MM.1S (cell line): ENCODE measurements around the gene PARP3.

Experiments used
- DNase-seq: peaks from one replicate; pipeline ENCODE4 v3.0.0-alpha.2; 2015
- H2AFZ ChIP-seq: fragments of 300-600 bp; sonication (generic); 2 replicates; pipeline ENCODE4 v1.6.0; 2016; ENCODE audit warnings: antibody characterized with exemption, low read length
- H3F3A ChIP-seq: fragments of 300-600 bp; sonication (generic); 2 replicates; pipeline ENCODE4 v1.6.1; 2016; ENCODE audit warnings: mild to moderate bottlenecking, antibody characterized with exemption, low read length, moderate library complexity, mixed read lengths; ENCODE audit not compliant: insufficient read depth
- H3K27ac ChIP-seq: fragments of 300-600 bp; sonication (generic); 2 replicates; pipeline ENCODE4 v1.5.1; 2016; ENCODE audit warnings: mild to moderate bottlenecking, low read length
- H3K27me3 ChIP-seq: fragments of 300-600 bp; sonication (generic); replicated peaks from 2 replicates; pipeline ENCODE4 v1.6.0; 2016; ENCODE audit warnings: low read length; ENCODE audit not compliant: insufficient read depth
- H3K36me3 ChIP-seq: fragments of 300-600 bp; sonication (generic); replicated peaks from 2 replicates; pipeline ENCODE4 v1.6.1; 2016; ENCODE audit warnings: mild to moderate bottlenecking, low read length, mixed read lengths; ENCODE audit not compliant: insufficient read depth
- H3K4me1 ChIP-seq: fragments of 300-600 bp; sonication (generic); 2 replicates; pipeline ENCODE4 v1.6.1; 2016; ENCODE audit warnings: low read length, mixed read lengths
- H3K4me2 ChIP-seq: fragments of 300-600 bp; sonication (generic); 2 replicates; pipeline ENCODE4 v1.6.0; 2016; ENCODE audit warnings: low read depth, low read length
- H3K4me3 ChIP-seq: fragments of 300-600 bp; sonication (generic); 2 replicates; pipeline ENCODE4 v1.5.1; 2016; ENCODE audit warnings: low read length, mixed read lengths
- H3K79me2 ChIP-seq: fragments of 300-600 bp; sonication (generic); 2 replicates; pipeline ENCODE4 v1.6.1; 2016; ENCODE audit warnings: mixed run types, low read length, mixed read lengths
- H3K9ac ChIP-seq: fragments of 300-600 bp; sonication (generic); 2 replicates; pipeline ENCODE4 v1.6.1; 2016; ENCODE audit warnings: low read length, mixed read lengths
- H3K9me2 ChIP-seq: fragments of 300-600 bp; sonication (generic); replicated peaks from 2 replicates; pipeline ENCODE4 v1.6.1; 2016; ENCODE audit warnings: mild to moderate bottlenecking, low read length, mixed read lengths; ENCODE audit not compliant: insufficient read depth
- H3K9me3 ChIP-seq: fragments of 300-600 bp; sonication (generic); replicated peaks from 2 replicates; pipeline ENCODE4 v1.6.1; 2016; ENCODE audit warnings: mild to moderate bottlenecking, low read length, mixed read lengths; ENCODE audit not compliant: insufficient read depth
- H4K20me1 ChIP-seq: fragments of 300-600 bp; sonication (generic); 2 replicates; pipeline ENCODE4 v1.6.1; 2016; ENCODE audit warnings: mild to moderate bottlenecking, low read length, moderate library complexity, mixed read lengths; ENCODE audit not compliant: insufficient read depth
- EZH2 ChIP-seq: fragments of 300-600 bp; sonication (generic); optimal IDR thresholded peaks from 2 replicates; pipeline ENCODE3; 2017; ENCODE audit warnings: low read depth, mild to moderate bottlenecking, antibody characterized with exemption, low read length, mixed read lengths
- EZH2phosphoT487 ChIP-seq: fragments of 300-600 bp; sonication (generic); IDR thresholded peaks from 2 replicates; pipeline ENCODE4 v1.6.1; 2018; ENCODE audit warnings: antibody characterized with exemption, low read length
- TF ChIP-seq, protein P1 (sequence below): fragments of 300-600 bp; sonication (generic); IDR thresholded peaks from 2 replicates; pipeline ENCODE4 v1.5.1; 2016; ENCODE audit warnings: antibody characterized with exemption, low read length, mixed read lengths

Gene PARP3

DNA sequence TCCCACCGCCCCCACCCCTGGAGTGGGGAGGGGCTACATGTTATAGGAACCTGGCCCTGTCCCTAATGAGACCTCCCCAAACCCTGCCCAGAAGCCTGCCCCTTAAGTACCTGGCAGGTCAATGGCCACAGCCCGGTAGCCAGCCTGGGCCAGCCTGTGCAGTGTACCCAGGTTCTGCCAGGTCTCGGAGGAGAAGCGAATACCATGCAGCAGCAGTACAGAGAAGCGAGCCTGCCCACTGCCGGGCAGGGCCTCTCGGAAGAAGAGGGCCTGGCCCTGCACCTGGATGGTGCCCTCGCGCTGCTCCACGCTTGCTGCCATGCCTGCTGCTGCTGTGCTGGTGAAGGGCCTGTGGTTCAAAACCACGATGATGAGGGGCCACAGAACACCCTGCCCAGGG lies 29.2 kb downstream of the PARP3 start:
- Histone ChIP-seq H3K4me1 (peaks cover 12% of the 10 kb centered on the region), H3K36me3 (no peaks in the 10 kb centered on the region), H3K27me3 (no peaks in the 10 kb centered on the region), H3F3A (peaks cover 16% of the 10 kb centered on the region; the same call in 1 of the 2 replicates), H4K20me1 (no peaks in the 10 kb centered on the region), H3K4me2 (no peak overlapping the region), H3K79me2 (peaks cover 7% of the 10 kb centered on the region), H3K4me3 (no peak overlapping the region), H2AFZ (no peak overlapping the region), H3K9me3 (no peaks in the 10 kb centered on the region), H3K9me2 (no peaks in the 10 kb centered on the region), H3K9ac (no peak overlapping the region), H3K27ac (no peak overlapping the region)
- TF ChIP-seq EZH2 = no peak
- TF ChIP-seq, protein P1, sequence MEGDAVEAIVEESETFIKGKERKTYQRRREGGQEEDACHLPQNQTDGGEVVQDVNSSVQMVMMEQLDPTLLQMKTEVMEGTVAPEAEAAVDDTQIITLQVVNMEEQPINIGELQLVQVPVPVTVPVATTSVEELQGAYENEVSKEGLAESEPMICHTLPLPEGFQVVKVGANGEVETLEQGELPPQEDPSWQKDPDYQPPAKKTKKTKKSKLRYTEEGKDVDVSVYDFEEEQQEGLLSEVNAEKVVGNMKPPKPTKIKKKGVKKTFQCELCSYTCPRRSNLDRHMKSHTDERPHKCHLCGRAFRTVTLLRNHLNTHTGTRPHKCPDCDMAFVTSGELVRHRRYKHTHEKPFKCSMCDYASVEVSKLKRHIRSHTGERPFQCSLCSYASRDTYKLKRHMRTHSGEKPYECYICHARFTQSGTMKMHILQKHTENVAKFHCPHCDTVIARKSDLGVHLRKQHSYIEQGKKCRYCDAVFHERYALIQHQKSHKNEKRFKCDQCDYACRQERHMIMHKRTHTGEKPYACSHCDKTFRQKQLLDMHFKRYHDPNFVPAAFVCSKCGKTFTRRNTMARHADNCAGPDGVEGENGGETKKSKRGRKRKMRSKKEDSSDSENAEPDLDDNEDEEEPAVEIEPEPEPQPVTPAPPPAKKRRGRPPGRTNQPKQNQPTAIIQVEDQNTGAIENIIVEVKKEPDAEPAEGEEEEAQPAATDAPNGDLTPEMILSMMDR = no peak
- DNase-seq = no peak

- H3F3A ChIP-seq = peaks cover 21% of the 10 kb centered on the region; the same call in 1 of the 2 replicates
- H3K36me3 ChIP-seq = no peaks in the 10 kb centered on the region
- peak overlapping the region; percentile 90 for H3K4me2 ChIP-seq
- peak overlapping the region; percentile 91 for H2AFZ ChIP-seq
- peak overlapping the region; percentile 46; the same call in 1 of the 2 replicates for H3K27ac ChIP-seq
- peaks cover 8% of the 10 kb centered on the region for H3K4me1 ChIP-seq
- peak overlapping the region; percentile 90 for H3K4me3 ChIP-seq
- H4K20me1 ChIP-seq = no peaks in the 10 kb centered on the region
- no peaks in the 10 kb centered on the region for H3K27me3 ChIP-seq
- H3K79me2 ChIP-seq = peaks cover 7% of the 10 kb centered on the region
- TF ChIP-seq, protein P1 = no peak
- TF ChIP-seq EZH2 (no peak), EZH2phosphoT487 (no peak)
- DNase-seq = peak; percentile 21
- H3K9me2 ChIP-seq = no peaks in the 10 kb centered on the region
- H3K9me3 ChIP-seq = no peaks in the 10 kb centered on the region
- H3K9ac ChIP-seq = peak overlapping the region; percentile 77
Observed at GRCh38 chr3:51974277-51974962, 32.3 kb downstream of the PARP3 start.

DNA sequence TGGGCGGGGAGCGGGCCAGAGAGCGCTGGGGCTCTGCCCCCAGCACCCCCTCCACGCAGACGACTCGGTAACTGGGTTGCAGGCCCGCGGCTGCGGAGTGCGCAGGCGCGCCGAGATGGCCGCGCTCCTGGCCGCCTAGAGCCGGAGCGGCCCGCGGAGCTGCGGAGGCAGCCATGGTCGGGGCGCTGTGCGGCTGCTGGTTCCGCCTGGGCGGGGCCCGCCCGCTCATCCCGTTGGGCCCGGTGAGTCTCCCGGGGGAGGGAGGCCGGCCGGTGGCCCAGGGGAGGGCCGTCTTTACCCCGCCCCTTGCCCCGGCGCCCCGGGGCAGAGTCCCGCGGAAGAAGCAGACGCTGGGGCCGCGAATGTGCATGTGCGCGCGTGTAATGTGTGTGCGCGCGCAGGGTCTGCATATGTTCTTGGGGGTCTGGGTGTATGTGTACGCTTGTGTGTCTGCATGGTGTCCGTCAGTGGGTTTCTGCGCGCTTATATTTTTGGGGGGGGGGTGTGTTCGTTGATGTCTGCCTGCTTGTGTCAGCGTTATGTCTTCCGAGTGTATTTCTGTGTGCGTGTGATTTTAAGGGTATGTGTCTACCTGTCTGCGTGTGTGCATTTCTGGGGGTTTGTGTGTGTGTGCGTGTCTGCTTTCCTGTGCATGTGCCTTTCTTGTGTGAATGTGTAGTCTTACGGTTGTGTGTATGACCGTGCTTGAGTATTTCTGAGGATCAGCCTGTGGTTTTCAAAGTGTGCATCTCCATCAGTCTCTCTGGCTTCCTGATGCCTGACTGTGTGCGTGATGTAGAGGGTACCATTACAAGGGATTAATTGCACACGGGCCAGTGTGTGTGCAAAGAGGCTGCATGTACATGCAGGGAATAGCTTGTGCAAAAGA lies 33.0 kb downstream of the PARP3 start, which contains the start of gene ABHD14A:
ABHD14A (plus strand) TSS at position 102 of the 889 bp plus-strand sequence; CDS start at position 174, 72 bp downstream.
- DNase-seq = peak; percentile 73
- H3K4me2 ChIP-seq = peak within 1 kb of the TSS; percentile 90
- H3K9me3 ChIP-seq = no peaks in the 10 kb centered on the region
- peaks cover 8% of the 10 kb centered on the region for H3K4me1 ChIP-seq
- peak within 1 kb of the TSS; percentile 90 for H3K4me3 ChIP-seq
- peak within 1 kb of the TSS; percentile 46; the same call in 1 of the 2 replicates for H3K27ac ChIP-seq
- no peaks in the 10 kb centered on the region for H3K9me2 ChIP-seq
- no peaks in the 10 kb centered on the region for H4K20me1 ChIP-seq
- H3F3A ChIP-seq = peaks cover 21% of the 10 kb centered on the region; the same call in 1 of the 2 replicates
- no peaks in the 10 kb centered on the region for H3K27me3 ChIP-seq
- no peaks in the 10 kb centered on the region for H3K36me3 ChIP-seq
- H3K9ac ChIP-seq = peak within 1 kb of the TSS; percentile 77
- H3K79me2 ChIP-seq = peaks cover 7% of the 10 kb centered on the region
- TF ChIP-seq EZH2 (no peak), EZH2phosphoT487 (no peak)
- TF ChIP-seq, protein P1 = no peak
- peak within 1 kb of the TSS; percentile 91 for H2AFZ ChIP-seq
